NCI-H226 (cell line): Measurements from ENCODE around the gene UBL5.
"Not testable (repeated sequence)": the region's sequence is repeated elsewhere in the genome, so short reads cannot be mapped to it uniquely, and the experiment has no call there.

ENCODE experiments used
- DNase-seq: peaks from one replicate; pipeline ENCODE4 v3.0.0-alpha.2; 2015

UBL5 gene

DNA sequence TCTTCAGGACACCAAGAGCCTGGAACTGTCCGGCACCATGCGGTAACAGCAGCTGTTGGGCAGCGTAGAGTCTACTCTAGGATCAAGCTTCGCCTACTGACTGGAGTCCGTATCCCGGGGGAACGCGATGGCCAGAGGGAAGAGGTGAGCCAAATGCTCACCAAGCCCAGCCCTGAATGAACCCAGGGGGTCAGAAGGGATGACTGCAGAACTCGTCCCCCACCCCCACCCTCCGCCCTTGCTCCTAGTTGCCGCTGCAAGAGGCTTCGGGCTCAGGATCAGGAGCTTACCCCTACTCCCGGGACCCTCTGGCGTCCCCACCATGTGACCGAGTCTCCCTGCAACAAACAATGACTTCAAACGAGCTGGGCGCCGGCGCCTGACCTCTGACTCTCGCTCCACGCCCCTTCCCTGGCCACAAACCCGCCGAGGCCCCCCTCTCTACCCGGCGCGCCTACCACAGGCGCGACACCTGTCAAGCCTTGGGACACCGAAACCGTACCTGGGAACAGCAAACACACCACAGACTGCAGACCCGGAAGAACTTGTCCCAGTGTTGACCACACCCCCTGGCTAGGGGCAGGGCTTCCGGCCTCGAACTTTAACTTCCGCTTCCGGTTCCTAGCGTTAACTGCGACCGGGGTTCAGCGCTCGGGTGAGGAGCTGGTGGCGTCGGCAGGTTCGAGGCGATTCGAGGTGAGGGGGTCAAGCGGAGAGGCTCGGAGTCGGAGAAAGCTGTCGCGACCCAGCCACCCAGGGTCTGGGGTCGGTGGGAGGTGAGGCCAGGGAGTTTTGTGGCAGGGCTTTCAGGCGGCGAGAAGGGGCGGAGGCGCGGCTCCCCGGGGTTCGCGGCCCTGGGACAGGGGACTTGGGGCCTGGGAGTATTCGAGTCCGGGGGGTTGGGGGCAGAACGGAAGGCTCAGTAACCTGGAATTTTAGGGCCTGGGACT, at the start of gene UBL5:
Gene UBL5 (plus strand): TSS at position 630 of the 950 bp plus-strand sequence. CDS start 420 bp downstream, outside the sequence.
- DNase-seq = peak; percentile 75

DNA sequence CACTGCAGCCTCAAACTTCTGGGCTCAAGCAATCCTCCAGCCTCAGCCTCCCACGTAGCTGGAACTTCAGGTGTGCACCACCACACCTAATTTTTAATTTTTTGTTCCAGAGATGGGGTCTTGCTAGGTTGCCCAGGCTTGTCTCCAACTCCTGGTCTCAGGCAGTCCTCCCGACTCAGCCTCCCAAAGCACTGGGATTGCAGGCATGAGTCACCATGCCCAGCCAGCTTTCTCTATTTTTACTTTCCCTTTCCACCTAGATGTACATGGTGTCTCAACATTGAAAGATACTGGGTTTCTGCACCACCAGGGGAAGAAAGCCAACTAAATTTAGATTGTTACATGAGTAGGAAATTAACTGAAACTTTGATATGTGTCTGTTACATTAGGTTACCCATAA, 45.4 kb upstream of the UBL5 start:
- DNase-seq = no peak

DNA sequence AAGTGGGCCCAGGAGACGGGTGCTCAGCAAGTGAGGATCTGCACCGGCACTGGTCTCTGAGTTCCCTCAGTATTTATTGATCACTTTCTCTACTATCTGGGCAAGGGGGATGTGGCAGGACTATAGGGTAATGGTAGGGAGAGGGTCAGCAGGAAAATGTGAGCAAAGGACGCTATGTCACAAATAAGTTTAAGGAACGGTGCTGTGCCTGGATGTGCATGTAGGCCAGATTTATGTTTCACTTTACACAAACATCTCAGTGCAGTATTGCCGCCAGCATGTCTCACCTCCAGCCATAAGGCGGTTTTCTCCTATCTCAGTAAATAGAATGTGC, 43.6 kb upstream of the UBL5 start:
- DNase-seq = not testable (repeated sequence)

GRCh38 chr19:9785367-9786331, 42.1 kb upstream of the UBL5 start:
- DNase-seq = no peak

DNA sequence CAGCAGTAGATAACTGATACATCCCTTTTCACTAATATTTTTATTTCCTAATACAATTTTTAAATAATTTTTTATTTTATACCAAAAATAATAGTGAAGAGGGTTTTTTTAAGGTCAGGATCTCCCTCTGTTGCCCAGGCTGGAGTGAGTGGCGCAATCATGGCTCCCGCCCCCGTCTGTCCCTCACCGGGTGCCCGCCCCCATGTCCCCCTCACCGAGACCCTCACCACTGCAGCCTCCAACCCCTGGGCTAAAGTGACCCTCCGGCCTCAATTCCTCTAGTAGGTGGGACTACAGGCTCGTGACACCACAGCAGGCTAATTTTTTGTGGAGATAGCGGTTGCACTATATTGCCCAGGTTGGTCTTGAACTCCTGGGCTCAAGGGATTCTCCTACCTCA, 41.4 kb upstream of the UBL5 start:
- no peak for DNase-seq

GRCh38 chr19:9786819-9787218, 40.9 kb upstream of the UBL5 start:
- no peak for DNase-seq

GRCh38 chr19:9788604-9789003, 39.1 kb upstream of the UBL5 start:
- DNase-seq = not testable (repeated sequence)

DNA sequence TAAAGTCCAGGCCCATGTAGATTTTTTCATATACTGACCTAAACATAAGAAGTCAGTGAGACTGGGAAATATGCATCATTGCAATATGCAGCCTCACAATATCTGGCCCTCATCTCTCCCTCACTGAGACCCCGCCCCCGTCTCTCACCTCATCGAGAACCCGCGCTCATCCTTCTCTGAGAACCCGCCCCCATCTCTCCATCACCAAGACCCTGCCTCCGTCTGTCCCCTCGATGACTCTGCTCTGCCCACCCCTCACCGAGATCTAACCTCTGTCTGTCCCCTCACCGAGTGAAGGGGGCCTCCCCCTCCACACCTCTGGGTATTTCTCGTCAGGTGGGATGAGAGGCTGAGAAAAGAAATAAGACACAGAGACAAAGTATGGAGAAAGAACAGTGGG, 38.7 kb upstream of the UBL5 start:
- DNase-seq = no peak

DNA sequence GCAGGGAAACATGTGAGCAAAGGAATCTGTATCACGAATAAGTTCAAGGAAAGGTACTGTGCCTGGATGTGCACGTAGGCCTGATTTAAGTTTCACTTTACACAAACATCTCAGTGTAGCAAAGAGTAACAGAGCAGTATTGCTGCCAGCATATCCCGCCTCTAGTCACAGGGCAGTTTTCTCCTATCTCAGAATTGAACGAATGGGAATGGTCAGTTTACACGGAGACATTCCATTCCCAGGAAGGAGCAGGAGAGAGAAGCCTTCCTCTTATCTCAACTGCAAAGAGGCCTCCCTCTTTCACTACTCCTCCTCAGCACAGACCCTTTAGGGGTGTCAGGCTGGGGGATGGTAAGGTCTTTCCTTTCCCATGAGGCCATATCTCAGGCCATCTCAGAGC, 38.1 kb upstream of the UBL5 start:
- peak; percentile 41 for DNase-seq

DNA sequence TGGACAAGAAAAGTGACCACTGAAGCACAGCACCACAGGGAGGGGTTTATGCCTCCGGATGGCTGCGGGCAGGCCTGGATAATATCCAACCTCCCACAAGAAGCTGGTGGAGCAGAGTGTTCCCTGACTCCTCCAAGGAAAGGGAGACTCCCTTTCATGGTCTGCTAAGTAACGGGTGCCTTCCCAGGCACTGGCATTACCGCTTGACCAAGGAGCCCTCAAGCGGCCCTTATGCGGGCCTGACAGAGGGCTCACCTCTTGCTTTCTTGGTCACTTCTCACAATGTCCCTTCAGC, 36.7 kb upstream of the UBL5 start:
- DNase-seq = not testable (repeated sequence)

DNA sequence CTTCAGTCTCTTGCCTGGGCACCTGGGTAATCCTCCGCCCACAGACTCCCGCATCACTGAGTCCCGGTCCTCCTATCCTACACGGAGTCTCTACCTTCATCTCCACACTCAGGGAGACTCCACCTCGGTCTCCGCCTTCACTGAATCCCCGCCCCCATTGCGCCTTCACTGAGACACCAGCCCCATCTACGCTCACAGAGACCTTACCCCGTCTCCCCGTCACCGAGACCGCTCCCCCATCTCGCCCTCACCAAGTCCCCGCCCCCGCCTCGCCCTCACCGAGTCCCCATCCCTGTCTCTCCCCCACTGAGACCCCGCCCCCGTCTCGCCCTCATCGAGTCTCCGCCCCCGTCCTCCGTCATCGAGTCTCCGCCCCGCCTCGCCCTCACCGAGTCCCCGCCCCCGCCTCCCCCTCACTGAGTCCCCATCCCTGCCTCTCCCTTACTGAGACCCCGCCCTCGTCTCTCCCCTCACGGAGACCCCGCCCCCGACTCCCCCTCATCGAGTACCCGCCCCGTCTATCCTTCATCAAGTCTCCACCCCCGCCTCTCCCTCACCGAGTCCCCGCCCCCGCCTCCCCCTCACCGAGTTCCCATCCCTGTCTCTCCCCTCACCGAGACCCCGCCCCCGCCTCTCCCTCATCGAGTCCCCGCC, 36.0 kb upstream of the UBL5 start:
- DNase-seq = peak; percentile 72

- peak; percentile 20 for DNase-seq
Measured at GRCh38 chr19:9792206-9793070, 35.3 kb upstream of the UBL5 start.

GRCh38 chr19:9793071-9793591, 34.6 kb upstream of the UBL5 start:
- DNase-seq = no peak

DNA sequence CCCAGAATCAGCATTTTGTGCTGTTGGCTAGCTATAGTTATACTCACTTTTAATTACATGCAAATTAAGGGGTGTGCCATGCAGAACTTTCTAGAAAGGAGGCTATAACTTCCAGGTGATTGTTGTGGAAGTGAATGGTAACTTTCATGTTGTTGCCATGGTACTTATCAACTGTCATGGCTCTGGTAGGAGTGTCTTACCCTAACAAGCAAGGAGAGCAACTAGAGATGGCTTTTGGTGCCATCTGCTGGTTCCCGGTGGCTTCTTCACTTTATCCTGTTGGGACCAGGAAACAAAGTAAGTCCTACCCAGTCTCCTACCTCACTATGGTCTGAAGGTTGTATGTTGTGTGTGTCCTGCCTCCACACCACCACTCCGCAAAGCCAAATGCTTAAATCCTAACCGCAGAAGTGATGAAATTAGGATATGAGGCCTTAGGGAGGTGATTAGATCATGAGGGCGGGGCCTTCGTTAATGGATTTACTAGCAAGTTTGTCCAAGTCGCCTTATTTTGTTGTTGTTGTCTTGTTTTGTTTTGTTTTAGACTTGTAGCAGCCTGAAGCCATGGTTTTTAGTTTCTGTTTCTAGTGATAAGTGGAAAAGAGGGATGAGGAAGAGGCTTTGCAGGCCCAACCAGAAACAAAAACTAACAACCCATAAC, 31.5 kb upstream of the UBL5 start:
- DNase-seq = peak; percentile 80

DNA sequence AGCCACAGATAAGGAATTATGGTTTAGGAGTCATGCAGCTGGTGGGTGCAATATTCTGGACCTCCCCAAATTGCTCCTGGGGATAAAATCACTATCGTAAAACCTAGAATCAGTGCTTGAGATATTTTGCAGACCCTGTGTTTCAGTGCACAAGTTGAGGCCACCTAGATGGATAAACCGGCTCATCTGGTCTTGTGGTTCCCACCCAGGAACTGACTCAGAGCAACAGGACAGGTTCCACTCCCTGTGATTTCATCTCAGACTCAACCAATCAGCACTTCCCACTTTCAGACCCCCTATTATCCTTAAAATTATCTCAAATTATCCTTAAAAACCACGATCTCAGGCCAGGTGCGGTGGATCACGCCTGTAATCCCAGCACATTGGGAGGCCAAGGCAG, 29.8 kb upstream of the UBL5 start:
- DNase-seq = no peak

DNA sequence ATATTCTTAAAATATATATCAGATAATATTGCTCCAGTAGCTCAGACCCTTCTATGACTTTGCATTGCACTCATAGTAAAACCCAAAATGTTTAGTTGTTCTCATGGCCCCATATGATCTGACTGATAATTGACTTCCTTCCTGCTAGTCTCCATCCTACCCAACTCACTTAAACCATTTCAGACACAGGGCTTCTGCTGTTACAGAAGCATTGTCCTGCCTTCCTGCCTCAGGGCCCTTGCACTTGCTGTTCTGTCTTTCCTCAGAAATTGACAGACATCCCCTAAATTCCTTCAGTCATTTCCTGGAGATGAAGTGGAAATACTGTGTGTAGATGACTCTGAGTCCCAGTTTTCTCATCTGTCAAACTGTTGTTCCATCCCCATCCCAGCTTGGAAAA, 28.6 kb upstream of the UBL5 start:
- no peak for DNase-seq

- DNase-seq = no peak
Measured at GRCh38 chr19:9801976-9802375, 25.7 kb upstream of the UBL5 start.

DNA sequence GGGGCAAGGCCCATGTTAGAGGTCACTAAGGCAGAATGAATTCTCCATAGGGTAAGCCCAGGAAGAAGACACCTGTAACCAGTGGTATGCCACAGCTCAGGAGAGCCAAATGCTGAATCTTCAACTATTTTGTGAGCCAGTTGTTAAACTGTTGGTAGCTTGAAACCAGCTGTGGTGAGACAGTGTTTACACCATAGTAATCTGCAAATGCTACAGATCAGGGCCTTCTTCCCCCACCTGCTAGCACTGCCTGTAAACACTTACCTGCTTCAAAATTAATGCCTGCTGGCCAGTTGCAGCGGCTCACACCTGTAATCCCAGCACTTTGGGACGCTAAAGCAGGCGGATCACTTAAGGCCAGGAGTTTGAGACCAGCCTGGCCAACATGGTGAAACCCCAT, 20.9 kb upstream of the UBL5 start:
- no peak for DNase-seq

DNA sequence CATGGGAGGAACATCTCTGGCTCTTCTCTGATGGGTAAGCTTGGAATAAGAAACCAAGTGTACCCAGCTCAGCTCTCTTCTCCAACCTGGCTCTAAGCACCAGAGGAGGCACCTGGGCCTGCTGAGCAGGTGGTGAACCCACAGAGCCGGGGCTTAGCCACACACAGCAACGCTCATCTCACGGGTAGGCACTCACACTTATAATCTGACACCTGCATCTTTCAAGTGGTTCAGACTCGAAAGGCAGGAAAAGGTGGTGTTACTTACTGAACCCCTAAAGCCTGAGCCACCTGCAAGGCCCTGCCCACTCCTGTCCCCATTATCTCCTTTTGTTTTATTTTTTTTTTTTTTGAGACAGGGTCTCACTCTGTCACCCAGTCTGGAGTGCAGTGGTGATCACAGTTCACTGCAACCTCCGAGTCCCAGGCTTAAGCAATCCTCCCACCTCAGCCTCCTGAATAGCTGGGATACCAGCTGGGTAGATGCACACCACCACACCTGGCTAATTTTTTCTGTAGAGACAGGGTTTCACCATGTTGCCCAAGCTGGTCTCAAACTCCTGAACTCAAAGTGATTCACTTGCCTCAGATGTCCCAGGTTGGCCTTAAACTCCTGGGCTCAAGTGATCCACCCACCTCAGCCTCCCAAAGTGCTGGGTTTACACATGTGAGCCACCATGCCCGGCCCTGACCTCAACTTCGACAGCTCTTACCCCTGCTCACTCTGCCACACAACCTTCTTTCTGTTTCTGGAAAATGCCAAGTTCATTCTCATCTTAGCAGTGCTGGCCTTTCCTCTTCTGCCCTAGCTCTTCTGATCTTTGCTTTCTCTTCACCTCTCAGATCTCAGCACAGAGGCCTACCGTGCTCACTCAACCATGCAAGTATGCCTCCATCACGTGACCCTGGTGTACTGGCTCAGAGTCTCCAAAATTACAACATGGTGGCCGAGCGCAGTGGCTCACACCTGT, 18.6 kb upstream of the UBL5 start:
- DNase-seq = no peak

DNA sequence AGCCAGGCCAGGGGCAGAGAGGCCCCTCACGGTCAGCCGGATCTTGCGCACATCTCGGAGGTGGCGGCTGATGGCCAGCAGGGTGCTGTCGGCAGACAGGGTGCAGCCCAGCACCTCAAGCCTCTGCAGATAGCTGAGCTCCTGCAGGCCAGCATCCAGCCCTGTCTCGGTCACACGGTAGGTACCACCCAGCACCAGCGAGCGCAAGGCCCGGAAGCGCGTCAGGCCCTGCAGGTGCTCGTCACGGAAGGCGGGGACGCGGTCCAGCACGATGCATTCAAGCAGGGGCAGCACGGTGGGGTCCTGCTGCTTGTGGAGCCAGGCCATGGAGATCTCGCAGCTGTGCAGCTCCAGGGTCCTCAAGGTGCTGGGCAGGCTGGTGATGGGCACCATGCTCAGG, 16.6 kb upstream of the UBL5 start:
- DNase-seq = no peak
